ENCODE data around the gene IFI27L1.

The IFI27L1 gene

DNA sequence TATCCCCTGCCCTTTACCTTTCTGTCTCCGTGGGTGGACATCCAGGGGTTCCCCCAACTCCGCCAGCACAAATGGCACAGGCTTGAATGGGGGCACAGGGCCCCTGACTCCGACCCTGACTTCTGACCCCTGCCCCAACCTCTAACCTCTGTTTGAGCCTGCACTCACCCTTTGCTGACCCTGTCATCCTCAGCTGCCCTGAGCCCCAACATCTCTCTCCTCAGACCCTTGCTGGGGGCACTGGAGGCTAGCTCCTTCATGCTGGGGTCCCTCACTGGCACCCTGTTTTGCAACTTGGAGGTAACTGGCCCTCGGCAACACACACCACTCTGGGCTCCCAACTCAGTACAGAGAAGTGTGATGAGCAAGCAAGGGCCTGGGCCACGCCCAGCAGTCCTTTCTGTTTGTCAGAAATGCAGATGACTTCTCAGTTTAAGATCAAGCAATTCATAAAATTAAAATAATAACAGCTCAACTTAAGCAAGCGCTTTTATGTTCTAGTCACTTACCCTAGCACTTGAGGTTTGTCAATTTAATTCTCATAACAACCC, 31.5 kb downstream of the IFI27L1 start:
- Histone ChIP-seq H3K36me3 (ENCODE audit: control insufficient read depth in 2 of 2, insufficient read depth in 2 of 2, low read length in 2 of 2) (no peaks in the 10 kb centered on the region), H3K4me3 (ENCODE audit: low read length in 2 of 2) (peak overlapping the region; percentile 77 to 85), H3K9ac (ENCODE audit: low read depth in 1 of 2, low read length in 2 of 2) (peak overlapping the region; percentile 14 to 56), H3K27me3 (ENCODE audit: control insufficient read depth in 2 of 2, insufficient read depth in 2 of 2, low read length in 2 of 2) (no peaks in the 10 kb centered on the region), H3K4me1 (ENCODE audit: control insufficient read depth in 2 of 2, insufficient read depth in 2 of 2, low read length in 2 of 2) (peaks cover 23 to 42% of the 10 kb centered on the region in 2 donors), H3K27ac (ENCODE audit: low read depth in 2 of 2, low read length in 2 of 2) (peak overlapping the region; percentile 52 to 70), H3K9me3 (ENCODE audit: control insufficient read depth in 2 of 2, low read length in 2 of 2) (no peaks in the 10 kb centered on the region)

DNA sequence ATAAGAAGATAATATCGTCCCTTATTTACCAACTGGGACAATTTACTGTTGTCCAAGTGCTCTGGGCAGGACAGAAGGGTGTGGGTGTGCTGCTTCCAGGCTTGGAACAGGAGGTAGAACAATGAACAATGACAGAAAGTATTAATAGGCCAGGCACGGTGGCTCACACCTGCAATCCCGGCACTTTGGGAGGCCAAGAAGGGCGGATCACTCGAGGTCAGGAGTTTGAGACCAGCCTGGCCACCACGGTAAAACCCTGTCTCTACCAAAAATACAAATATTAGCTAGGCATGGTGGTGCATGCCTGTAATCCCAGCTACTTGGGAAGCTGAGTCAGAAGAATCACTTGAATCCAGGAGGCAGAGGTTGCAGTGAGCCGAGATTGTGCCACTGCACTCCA, 32.0 kb downstream of the IFI27L1 start:
- Histone ChIP-seq H3K27ac (ENCODE audit: low read depth in 2 of 2, low read length in 2 of 2) (peak overlapping the region; percentile 52 to 70), H3K27me3 (ENCODE audit: control insufficient read depth in 2 of 2, insufficient read depth in 2 of 2, low read length in 2 of 2) (no peaks in the 10 kb centered on the region), H3K4me3 (ENCODE audit: low read length in 2 of 2) (peak overlapping the region; percentile 77 to 85), H3K36me3 (ENCODE audit: control insufficient read depth in 2 of 2, insufficient read depth in 2 of 2, low read length in 2 of 2) (no peaks in the 10 kb centered on the region), H3K4me1 (ENCODE audit: control insufficient read depth in 2 of 2, insufficient read depth in 2 of 2, low read length in 2 of 2) (peaks cover 23 to 42% of the 10 kb centered on the region in 2 donors), H3K9ac (ENCODE audit: low read depth in 1 of 2, low read length in 2 of 2) (no peak overlapping the region), H3K9me3 (ENCODE audit: control insufficient read depth in 2 of 2, low read length in 2 of 2) (no peaks in the 10 kb centered on the region)

- Histone ChIP-seq H3K4me1 (ENCODE audit: control insufficient read depth in 2 of 2, insufficient read depth in 2 of 2, low read length in 2 of 2) (peaks cover 23 to 42% of the 10 kb centered on the region in 2 donors), H3K9me3 (ENCODE audit: control insufficient read depth in 2 of 2, low read length in 2 of 2) (no peaks in the 10 kb centered on the region), H3K27ac (ENCODE audit: low read depth in 2 of 2, low read length in 2 of 2) (peak overlapping the region; percentile 52 to 70), H3K27me3 (ENCODE audit: control insufficient read depth in 2 of 2, insufficient read depth in 2 of 2, low read length in 2 of 2) (no peaks in the 10 kb centered on the region), H3K4me3 (ENCODE audit: low read length in 2 of 2) (peak overlapping the region; percentile 10 to 85), H3K36me3 (ENCODE audit: control insufficient read depth in 2 of 2, insufficient read depth in 2 of 2, low read length in 2 of 2) (no peaks in the 10 kb centered on the region), H3K9ac (ENCODE audit: low read depth in 1 of 2, low read length in 2 of 2) (peak overlapping the region in 1 of 2 donors; percentile 31)
Measured at GRCh38 chr14:94113490-94113889, 32.4 kb downstream of the IFI27L1 start.

DNA sequence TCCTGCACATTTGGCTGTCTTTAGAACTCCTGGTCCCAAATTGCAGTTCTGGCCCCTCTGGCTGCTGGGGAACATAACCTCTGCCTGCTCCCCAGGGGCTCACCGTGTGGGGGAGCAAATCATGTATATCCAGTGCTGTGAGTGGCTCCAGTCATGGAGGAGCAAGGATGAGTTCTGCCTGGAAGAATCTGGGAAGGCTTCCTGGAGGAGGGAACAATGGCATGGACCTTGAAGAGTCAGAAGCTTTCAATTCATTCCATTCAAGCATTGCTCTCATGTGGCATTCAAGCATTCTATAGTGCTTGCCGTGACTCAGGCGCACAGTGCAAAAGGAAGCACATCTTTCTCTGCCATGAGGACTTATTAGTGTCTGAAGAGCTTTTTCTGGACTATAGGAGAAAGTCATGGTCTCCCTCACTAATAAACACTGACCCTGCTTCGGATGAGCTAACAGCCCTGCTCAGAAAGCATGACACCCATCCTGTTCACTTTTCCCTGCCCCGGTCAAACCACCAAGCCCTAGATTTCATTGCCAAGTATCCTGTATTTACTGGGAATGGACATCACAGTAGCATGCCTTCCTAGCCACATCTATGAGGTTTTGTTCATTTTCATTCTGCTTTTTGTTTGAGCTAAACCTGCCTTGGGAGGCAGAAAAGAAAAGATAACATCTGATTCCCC, 32.9 kb downstream of the IFI27L1 start:
- Histone ChIP-seq H3K9me3 (ENCODE audit: control insufficient read depth in 2 of 2, low read length in 2 of 2) (no peaks in the 10 kb centered on the region), H3K27me3 (ENCODE audit: control insufficient read depth in 2 of 2, insufficient read depth in 2 of 2, low read length in 2 of 2) (no peaks in the 10 kb centered on the region), H3K4me1 (ENCODE audit: control insufficient read depth in 2 of 2, insufficient read depth in 2 of 2, low read length in 2 of 2) (peaks cover 23 to 42% of the 10 kb centered on the region in 2 donors), H3K27ac (ENCODE audit: low read depth in 2 of 2, low read length in 2 of 2) (peak overlapping the region; percentile 52 to 70), H3K4me3 (ENCODE audit: low read length in 2 of 2) (peak overlapping the region in 1 of 2 donors; percentile 3), H3K9ac (ENCODE audit: low read depth in 1 of 2, low read length in 2 of 2) (peak overlapping the region in 1 of 2 donors; percentile 31), H3K36me3 (ENCODE audit: control insufficient read depth in 2 of 2, insufficient read depth in 2 of 2, low read length in 2 of 2) (no peaks in the 10 kb centered on the region)

- no peaks in the 10 kb centered on the region for H3K27me3 ChIP-seq (ENCODE audit: control insufficient read depth in 2 of 2, insufficient read depth in 2 of 2, low read length in 2 of 2)
- H3K27ac ChIP-seq (ENCODE audit: low read depth in 2 of 2, low read length in 2 of 2): peak overlapping the region; percentile 32 to 52
- H3K4me1 ChIP-seq (ENCODE audit: control insufficient read depth in 2 of 2, insufficient read depth in 2 of 2, low read length in 2 of 2): peaks cover 23 to 40% of the 10 kb centered on the region in 2 donors
- no peaks in the 10 kb centered on the region for H3K36me3 ChIP-seq (ENCODE audit: control insufficient read depth in 2 of 2, insufficient read depth in 2 of 2, low read length in 2 of 2)
- H3K9me3 ChIP-seq (ENCODE audit: control insufficient read depth in 2 of 2, low read length in 2 of 2): peaks cover 2 to 5% of the 10 kb centered on the region in 2 donors
- peak overlapping the region in 1 of 2 donors; percentile 8 for H3K9ac ChIP-seq (ENCODE audit: low read depth in 1 of 2, low read length in 2 of 2)
- no peak overlapping the region for H3K4me3 ChIP-seq (ENCODE audit: low read length in 2 of 2)
Measured at GRCh38 chr14:94114589-94115057, 33.5 kb downstream of the IFI27L1 start.

GRCh38 chr14:94115058-94115591, 34.0 kb downstream of the IFI27L1 start:
- Histone ChIP-seq H3K9ac (ENCODE audit: low read depth in 1 of 2, low read length in 2 of 2) (peak overlapping the region in 1 of 2 donors; percentile 8), H3K27me3 (ENCODE audit: control insufficient read depth in 2 of 2, insufficient read depth in 2 of 2, low read length in 2 of 2) (no peaks in the 10 kb centered on the region), H3K4me1 (ENCODE audit: control insufficient read depth in 2 of 2, insufficient read depth in 2 of 2, low read length in 2 of 2) (peaks cover 23 to 35% of the 10 kb centered on the region in 2 donors), H3K9me3 (ENCODE audit: control insufficient read depth in 2 of 2, low read length in 2 of 2) (peaks cover 2 to 5% of the 10 kb centered on the region in 2 donors), H3K4me3 (ENCODE audit: low read length in 2 of 2) (no peak overlapping the region), H3K27ac (ENCODE audit: low read depth in 2 of 2, low read length in 2 of 2) (peak overlapping the region; percentile 32 to 38), H3K36me3 (ENCODE audit: control insufficient read depth in 2 of 2, insufficient read depth in 2 of 2, low read length in 2 of 2) (no peaks in the 10 kb centered on the region)

GRCh38 chr14:94115631-94116030, 34.5 kb downstream of the IFI27L1 start:
- H3K4me3 ChIP-seq (ENCODE audit: low read length in 2 of 2): no peak overlapping the region
- H3K9ac ChIP-seq (ENCODE audit: low read depth in 1 of 2, low read length in 2 of 2): no peak overlapping the region
- peak overlapping the region in 1 of 2 donors; percentile 38 for H3K27ac ChIP-seq (ENCODE audit: low read depth in 2 of 2, low read length in 2 of 2)

GRCh38 chr14:94116701-94117100, 35.6 kb downstream of the IFI27L1 start:
- no peak overlapping the region for H3K9ac ChIP-seq (ENCODE audit: low read depth in 1 of 2, low read length in 2 of 2)
- H3K4me3 ChIP-seq (ENCODE audit: low read length in 2 of 2): no peak overlapping the region
- H3K27ac ChIP-seq (ENCODE audit: low read depth in 2 of 2, low read length in 2 of 2): no peak overlapping the region

More at GRCh38 chr14:94115631-94116030, 34.5 kb downstream of the IFI27L1 start:
- H3K9me3 ChIP-seq (ENCODE audit: control insufficient read depth in 2 of 2, low read length in 2 of 2): peaks cover 4 to 5% of the 10 kb centered on the region in 2 donors
- no peaks in the 10 kb centered on the region for H3K36me3 ChIP-seq (ENCODE audit: control insufficient read depth in 2 of 2, insufficient read depth in 2 of 2, low read length in 2 of 2)
- H3K4me1 ChIP-seq (ENCODE audit: control insufficient read depth in 2 of 2, insufficient read depth in 2 of 2, low read length in 2 of 2): peaks cover 23 to 34% of the 10 kb centered on the region in 2 donors
- H3K27me3 ChIP-seq (ENCODE audit: control insufficient read depth in 2 of 2, insufficient read depth in 2 of 2, low read length in 2 of 2): no peaks in the 10 kb centered on the region

GRCh38 chr14:94117856-94118255, 36.7 kb downstream of the IFI27L1 start:
- Histone ChIP-seq H3K9ac (ENCODE audit: low read depth in 1 of 2, low read length in 2 of 2) (no peak overlapping the region), H3K9me3 (ENCODE audit: control insufficient read depth in 2 of 2, low read length in 2 of 2) (peaks cover 4 to 5% of the 10 kb centered on the region in 2 donors), H3K27ac (ENCODE audit: low read depth in 2 of 2, low read length in 2 of 2) (no peak overlapping the region), H3K4me1 (ENCODE audit: control insufficient read depth in 2 of 2, insufficient read depth in 2 of 2, low read length in 2 of 2) (peaks cover 18 to 26% of the 10 kb centered on the region in 2 donors), H3K27me3 (ENCODE audit: control insufficient read depth in 2 of 2, insufficient read depth in 2 of 2, low read length in 2 of 2) (no peaks in the 10 kb centered on the region), H3K36me3 (ENCODE audit: control insufficient read depth in 2 of 2, insufficient read depth in 2 of 2, low read length in 2 of 2) (no peaks in the 10 kb centered on the region), H3K4me3 (ENCODE audit: low read length in 2 of 2) (no peak overlapping the region)

More at GRCh38 chr14:94116701-94117100, 35.6 kb downstream of the IFI27L1 start:
- Histone ChIP-seq H3K9me3 (ENCODE audit: control insufficient read depth in 2 of 2, low read length in 2 of 2) (peaks cover 4 to 5% of the 10 kb centered on the region in 2 donors), H3K27me3 (ENCODE audit: control insufficient read depth in 2 of 2, insufficient read depth in 2 of 2, low read length in 2 of 2) (no peaks in the 10 kb centered on the region), H3K36me3 (ENCODE audit: control insufficient read depth in 2 of 2, insufficient read depth in 2 of 2, low read length in 2 of 2) (no peaks in the 10 kb centered on the region), H3K4me1 (ENCODE audit: control insufficient read depth in 2 of 2, insufficient read depth in 2 of 2, low read length in 2 of 2) (peaks cover 23 to 34% of the 10 kb centered on the region in 2 donors)

DNA sequence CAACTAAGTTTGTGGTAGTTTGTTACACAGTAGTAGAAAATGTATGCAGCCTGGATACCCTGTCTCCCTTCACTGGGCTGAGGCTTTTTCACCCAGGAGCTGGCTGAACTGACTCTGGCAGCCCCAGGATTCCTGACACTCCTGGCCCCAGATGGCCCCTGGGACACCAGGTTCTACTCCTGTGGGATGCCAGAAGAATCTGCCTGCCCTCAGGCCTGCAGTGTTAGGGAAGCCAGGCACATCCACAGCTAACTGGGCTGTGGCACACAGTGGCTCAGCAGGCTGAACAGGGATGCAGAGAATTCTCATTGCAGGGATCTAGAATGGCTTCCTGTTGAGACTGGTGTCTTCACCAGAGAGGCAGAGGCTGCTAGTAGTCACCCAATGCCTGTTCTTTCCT, 38.0 kb downstream of the IFI27L1 start:
- Histone ChIP-seq H3K4me1 (ENCODE audit: control insufficient read depth in 2 of 2, insufficient read depth in 2 of 2, low read length in 2 of 2) (peaks cover 13 to 14% of the 10 kb centered on the region in 2 donors), H3K27me3 (ENCODE audit: control insufficient read depth in 2 of 2, insufficient read depth in 2 of 2, low read length in 2 of 2) (no peaks in the 10 kb centered on the region), H3K36me3 (ENCODE audit: control insufficient read depth in 2 of 2, insufficient read depth in 2 of 2, low read length in 2 of 2) (no peaks in the 10 kb centered on the region), H3K9me3 (ENCODE audit: control insufficient read depth in 2 of 2, low read length in 2 of 2) (peaks cover 4 to 5% of the 10 kb centered on the region in 2 donors), H3K27ac (ENCODE audit: low read depth in 2 of 2, low read length in 2 of 2) (no peak overlapping the region), H3K4me3 (ENCODE audit: low read length in 2 of 2) (no peak overlapping the region), H3K9ac (ENCODE audit: low read depth in 1 of 2, low read length in 2 of 2) (no peak overlapping the region)

Measured in mucosa of rectum (tissue), 2 donors.